Neural cell (in vitro differentiated cells): ENCODE data around the gene PRSS16.

Experiments
- EP300 ChIP-seq: fragments of 450-650 bp; conservative IDR thresholded peaks from 2 replicates; pipeline ENCODE4 v1.6.1; 2014; ENCODE audit warnings: antibody characterized with exemption, mild to moderate bottlenecking, moderate library complexity; ENCODE audit not compliant: poor library complexity, severe bottlenecking
- EZH2 ChIP-seq: fragments of 200-600, 300-800 bp; shearing (Covaris generic), sonication (generic); IDR thresholded peaks from 2 replicates; pipeline ENCODE4 v1.6.1; 2014; ENCODE audit warnings: antibody characterized with exemption, low read length, borderline replicate concordance, mild to moderate bottlenecking; ENCODE audit not compliant: insufficient read depth, poor library complexity, severe bottlenecking
- MXI1 ChIP-seq: fragments of 450-650 bp; conservative IDR thresholded peaks from 2 replicates; pipeline ENCODE4 v1.6.1; 2014; ENCODE audit warnings: antibody characterized with exemption, mild to moderate bottlenecking; ENCODE audit not compliant: poor library complexity, severe bottlenecking
- POLR2AphosphoS5 ChIP-seq: IDR thresholded peaks from 2 replicates; pipeline ENCODE4 v1.6.1; 2012
- TF ChIP-seq, protein P1 (sequence below): fragments of 450-650 bp; IDR thresholded peaks from 2 replicates; pipeline ENCODE4 v1.5.1; 2014; ENCODE audit warnings: antibody characterized with exemption, mild to moderate bottlenecking, moderate library complexity; ENCODE audit not compliant: poor library complexity, severe bottlenecking

DNA sequence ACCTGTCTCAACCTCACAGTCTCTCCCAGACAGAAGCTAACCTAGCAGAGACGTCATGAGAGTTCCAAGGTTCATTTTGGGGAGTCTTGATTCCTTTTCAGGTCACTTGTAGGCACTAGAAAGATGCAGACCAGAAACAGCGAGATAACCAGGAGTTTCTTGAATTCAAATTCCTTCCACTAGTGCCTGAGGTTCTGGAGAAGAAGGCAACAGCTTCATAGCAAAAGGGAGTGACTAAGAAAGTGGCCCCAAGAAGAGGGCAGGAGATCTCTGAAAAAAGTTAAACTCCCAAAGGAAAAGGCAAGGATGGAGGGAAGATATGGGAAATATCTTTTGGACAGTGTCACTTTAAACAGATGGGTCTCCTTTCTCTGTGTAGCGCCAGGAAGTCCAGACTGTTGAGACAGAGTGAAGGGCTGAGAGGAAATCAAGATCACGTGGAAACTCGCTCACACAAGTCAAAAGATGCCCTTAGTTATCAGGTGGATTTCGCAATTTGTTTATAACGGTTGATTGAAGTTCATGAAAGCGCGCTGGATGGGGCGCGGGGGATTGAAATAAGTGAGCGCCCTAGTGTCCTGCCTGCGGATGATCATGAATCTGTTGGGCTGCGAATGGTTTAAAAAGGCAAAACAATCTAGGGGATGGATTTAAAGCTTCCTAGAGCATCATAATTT, 4.8 kb upstream of the PRSS16 start:
- no peak for TF ChIP-seq EP300
- TF ChIP-seq POLR2AphosphoS5, result no peak
- TF ChIP-seq, protein P1, sequence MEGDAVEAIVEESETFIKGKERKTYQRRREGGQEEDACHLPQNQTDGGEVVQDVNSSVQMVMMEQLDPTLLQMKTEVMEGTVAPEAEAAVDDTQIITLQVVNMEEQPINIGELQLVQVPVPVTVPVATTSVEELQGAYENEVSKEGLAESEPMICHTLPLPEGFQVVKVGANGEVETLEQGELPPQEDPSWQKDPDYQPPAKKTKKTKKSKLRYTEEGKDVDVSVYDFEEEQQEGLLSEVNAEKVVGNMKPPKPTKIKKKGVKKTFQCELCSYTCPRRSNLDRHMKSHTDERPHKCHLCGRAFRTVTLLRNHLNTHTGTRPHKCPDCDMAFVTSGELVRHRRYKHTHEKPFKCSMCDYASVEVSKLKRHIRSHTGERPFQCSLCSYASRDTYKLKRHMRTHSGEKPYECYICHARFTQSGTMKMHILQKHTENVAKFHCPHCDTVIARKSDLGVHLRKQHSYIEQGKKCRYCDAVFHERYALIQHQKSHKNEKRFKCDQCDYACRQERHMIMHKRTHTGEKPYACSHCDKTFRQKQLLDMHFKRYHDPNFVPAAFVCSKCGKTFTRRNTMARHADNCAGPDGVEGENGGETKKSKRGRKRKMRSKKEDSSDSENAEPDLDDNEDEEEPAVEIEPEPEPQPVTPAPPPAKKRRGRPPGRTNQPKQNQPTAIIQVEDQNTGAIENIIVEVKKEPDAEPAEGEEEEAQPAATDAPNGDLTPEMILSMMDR, result no peak
- TF ChIP-seq EZH2, result no peak
- no peak for TF ChIP-seq MXI1
